IMR-90 (cell line): Measurements from ENCODE around the gene TSPAN8. TPM values are rescaled to one million over a fixed set of nuclear protein-coding genes. Genes with fewer than 3 reads are reported as not detected.

ENCODE experiments used
- ATAC-seq: fragments of 200-7000 bp; cut with Tn5 transposase; 2 replicates; pipeline ENCODE4 v1.9.1; 2020; ENCODE audit warnings: low read depth, mild to moderate bottlenecking, moderate library complexity
- BruUV-seq: library from RNA; stranded (reverse); fragments of 400-500 nt; replicated peaks from 2 replicates; lab custom pipeline; 2021; lab: Mats Ljungman, UMichigan
- CTCF ChIA-PET: fragments of 300-600 bp; formaldehyde crosslinking; extraction: SDS; loops from one replicate; lab custom pipeline; 2021; ENCODE audit warnings: antibody characterized with exemption; lab: Yijun Ruan, JAX
- POLR2A ChIA-PET: fragments of 300-600 bp; sonication (Branson Sonifier 250); formaldehyde crosslinking; loops from one replicate; lab custom pipeline; 2022; ENCODE audit warnings: antibody characterized with exemption; ENCODE audit not compliant: unreplicated experiment; lab: Charles Lee
- DNase-seq: peaks from one replicate; pipeline ENCODE4 v3.0.0; 2013
- H2AFZ ChIP-seq: replicated peaks from 2 replicates; pipeline ENCODE3; 2013; ENCODE audit warnings: low read length, mild to moderate bottlenecking; ENCODE audit not compliant: poor library complexity
- H2AK5ac ChIP-seq: 2 replicates; pipeline ENCODE4 v1.6.1; 2013; ENCODE audit warnings: low read depth, low read length, inconsistent platforms
- H2AK9ac ChIP-seq: replicated peaks from 2 replicates; pipeline ENCODE3; 2013; ENCODE audit warnings: mild to moderate bottlenecking, low read depth, low read length, moderate library complexity; ENCODE audit not compliant: poor library complexity
- H2BK120ac ChIP-seq: 2 replicates; pipeline ENCODE4 v1.6.1; 2013; ENCODE audit warnings: low read depth, low read length, inconsistent platforms
- H2BK15ac ChIP-seq: 3 replicates; pipeline ENCODE4 v1.6.1; 2013; ENCODE audit warnings: low read depth, low read length, inconsistent platforms
- H2BK20ac ChIP-seq: 2 replicates; pipeline ENCODE4 v1.6.1; 2013; ENCODE audit warnings: low read depth, mild to moderate bottlenecking, inconsistent platforms, low read length, moderate library complexity
- H2BK5ac ChIP-seq: 2 replicates; pipeline ENCODE4 v1.6.1; 2013; ENCODE audit warnings: mild to moderate bottlenecking, low read depth, low read length, inconsistent platforms; ENCODE audit not compliant: poor library complexity, severe bottlenecking
- H3K14ac ChIP-seq: replicated peaks from 2 replicates; pipeline ENCODE4 v1.6.1; 2013; ENCODE audit warnings: low read depth, low read length, inconsistent platforms
- H3K18ac ChIP-seq: 2 replicates; pipeline ENCODE4 v1.6.1; 2013; ENCODE audit warnings: low read depth, low read length, control low read depth
- H3K23ac ChIP-seq: 2 replicates; pipeline ENCODE4 v1.6.1; 2013; ENCODE audit warnings: low read depth, low read length, inconsistent platforms
- H3K27ac ChIP-seq: 2 replicates; pipeline ENCODE4 v1.5.1; 2013; ENCODE audit warnings: mild to moderate bottlenecking, control low read depth, low read length; ENCODE audit not compliant: insufficient read depth
- H3K27me3 ChIP-seq: 2 replicates; pipeline ENCODE4 v1.6.1; 2013; ENCODE audit warnings: low read length; ENCODE audit not compliant: control insufficient read depth, insufficient read depth
- H3K36me3 ChIP-seq: 2 replicates; pipeline ENCODE4 v1.6.1; 2013; ENCODE audit warnings: low read length, mixed read lengths; ENCODE audit not compliant: control insufficient read depth, insufficient read depth
- H3K4ac ChIP-seq: 2 replicates; pipeline ENCODE4 v1.6.1; 2013; ENCODE audit warnings: low read depth, low read length, inconsistent platforms
- H3K4me1 ChIP-seq: 2 replicates; pipeline ENCODE4 v1.6.1; 2013; ENCODE audit warnings: low read length, mixed read lengths; ENCODE audit not compliant: control insufficient read depth, insufficient read depth
- H3K4me2 ChIP-seq: 2 replicates; pipeline ENCODE4 v1.6.1; 2013; ENCODE audit warnings: low read depth, mild to moderate bottlenecking, control low read depth, low read length, moderate library complexity
- H3K4me3 ChIP-seq: 2 replicates; pipeline ENCODE4 v1.5.1; 2013; ENCODE audit warnings: low read depth, mild to moderate bottlenecking, control low read depth, low read length, moderate library complexity; ENCODE audit not compliant: insufficient read depth
- H3K56ac ChIP-seq: 2 replicates; pipeline ENCODE4 v1.6.1; 2013; ENCODE audit warnings: low read length, inconsistent platforms; ENCODE audit not compliant: insufficient read depth; ENCODE audit errors: extremely low read depth
- H3K79me1 ChIP-seq, 2 experiments: 2 replicates each; pipeline ENCODE4 v1.6.1; 2013; ENCODE audit warnings: low read length in 2 of 2, inconsistent platforms in 1 of 2, low read depth in 1 of 2
- H3K9ac ChIP-seq: 2 replicates; pipeline ENCODE4 v1.6.1; 2013; ENCODE audit warnings: low read depth, low read length, control low read depth
- H3K9me1 ChIP-seq: 2 replicates; pipeline ENCODE4 v1.6.1; 2013; ENCODE audit warnings: low read length, inconsistent platforms; ENCODE audit not compliant: insufficient read depth
- H3K9me3 ChIP-seq: 2 replicates; pipeline ENCODE4 v1.6.1; 2013; ENCODE audit warnings: low read length; ENCODE audit not compliant: control insufficient read depth, insufficient read depth
- H4K20me1 ChIP-seq: 2 replicates; pipeline ENCODE4 v1.6.1; 2013; ENCODE audit warnings: low read length, inconsistent platforms; ENCODE audit not compliant: insufficient read depth
- H4K5ac ChIP-seq: 2 replicates; pipeline ENCODE4 v1.6.1; 2013; ENCODE audit warnings: mild to moderate bottlenecking, low read depth, low read length, control low read depth
- H4K8ac ChIP-seq, 2 experiments: 2 replicates each; pipeline ENCODE4 v1.6.1; 2013; ENCODE audit warnings: low read depth in 2 of 2, low read length in 2 of 2, control low read depth in 1 of 2, inconsistent platforms in 1 of 2
- H4K91ac ChIP-seq: 2 replicates; pipeline ENCODE4 v1.6.1; 2013; ENCODE audit warnings: low read depth, low read length, inconsistent platforms; ENCODE audit not compliant: insufficient read depth
- BHLHE40 ChIP-seq: fragments of 150-350 bp; IDR thresholded peaks from 2 replicates; pipeline ENCODE4 v1.6.1; 2016; ENCODE audit warnings: mild to moderate bottlenecking, low read depth, low read length
- CEBPB ChIP-seq: IDR thresholded peaks from 2 replicates; pipeline ENCODE4 v1.6.1; 2012; ENCODE audit warnings: low read depth, low read length, improper control_type of control experiment
- CHD1 ChIP-seq: IDR thresholded peaks from 2 replicates; pipeline ENCODE4 v1.6.1; 2012; ENCODE audit warnings: low read depth, low read length, improper control_type of control experiment
- CTCF ChIP-seq: conservative IDR thresholded peaks from 2 replicates; pipeline ENCODE4 v1.5.1; 2012; ENCODE audit warnings: mild to moderate bottlenecking, low read depth, low read length, improper control_type of control experiment
- ELK1 ChIP-seq: fragments of 150-350 bp; IDR thresholded peaks from 2 replicates; pipeline ENCODE4 v1.6.1; 2016; ENCODE audit warnings: low read depth, mild to moderate bottlenecking, low read length, moderate library complexity, borderline replicate concordance
- FOS ChIP-seq: fragments of 150-350 bp; IDR thresholded peaks from 2 replicates; pipeline ENCODE4 v1.6.1; 2016; ENCODE audit warnings: low read depth, low read length
- MAFK ChIP-seq: IDR thresholded peaks from 2 replicates; pipeline ENCODE4 v1.6.1; 2012; ENCODE audit warnings: low read depth, low read length, improper control_type of control experiment
- MAZ ChIP-seq: IDR thresholded peaks from 2 replicates; pipeline ENCODE4 v1.6.1; 2012; ENCODE audit warnings: low read depth, mild to moderate bottlenecking, low read length, improper control_type of control experiment, moderate library complexity, borderline replicate concordance
- MXI1 ChIP-seq: IDR thresholded peaks from 2 replicates; pipeline ENCODE4 v1.6.1; 2012; ENCODE audit warnings: low read depth, mild to moderate bottlenecking, low read length, moderate library complexity, borderline replicate concordance
- NFE2L2 ChIP-seq: fragments of 150-350 bp; IDR thresholded peaks from 2 replicates; pipeline ENCODE4 v1.6.1; 2016; ENCODE audit warnings: low read depth, mild to moderate bottlenecking, low read length
- POLR2A ChIP-seq: IDR thresholded peaks from 2 replicates; pipeline ENCODE4 v1.6.1; 2012; ENCODE audit warnings: mild to moderate bottlenecking, low read depth, low read length
- RAD21 ChIP-seq: IDR thresholded peaks from 2 replicates; pipeline ENCODE4 v1.6.1; 2012; ENCODE audit warnings: low read length, improper control_type of control experiment
- RCOR1 ChIP-seq: IDR thresholded peaks from 2 replicates; pipeline ENCODE4 v1.6.1; 2012; ENCODE audit warnings: mild to moderate bottlenecking, low read length, improper control_type of control experiment; ENCODE audit not compliant: insufficient replicate concordance
- RFX5 ChIP-seq: IDR thresholded peaks from 2 replicates; pipeline ENCODE4 v1.8.0; 2012; ENCODE audit warnings: low read depth, mild to moderate bottlenecking, low read length, moderate library complexity
- SMC3 ChIP-seq: fragments of 150-350 bp; IDR thresholded peaks from 2 replicates; pipeline ENCODE4 v1.6.1; 2016; ENCODE audit warnings: low read depth, mild to moderate bottlenecking, antibody characterized with exemption, low read length, moderate library complexity
- USF2 ChIP-seq: fragments of 150-350 bp; IDR thresholded peaks from 2 replicates; pipeline ENCODE4 v1.6.1; 2017; ENCODE audit warnings: mild to moderate bottlenecking, antibody characterized with exemption, low read length, low read depth
- WGBS, 2 experiments: methylation state at CpG; one replicate each; pipeline versions ENCODE4 v1.1.5 to v1.1.7; 2013; ENCODE audit warnings: missing lambda C conversion rate in 2 of 2; ENCODE audit not compliant: insufficient read length in 1 of 2; ENCODE audit errors: extremely low coverage in 2 of 2; 5-methylcytosine and 5-hydroxymethylcytosine counted together
- dilution Hi-C: fragments of 300-500 bp; cut with HindIII; formaldehyde crosslinking; loops from one replicate; pipeline ENCODE4 v1.14.3; 2018; ENCODE audit warnings: low sequenced_read_pairs; ENCODE audit not compliant: unreplicated experiment
- in situ Hi-C: fragments of 300-500 bp; cut with MboI; formaldehyde crosslinking; loops from 3 replicates; pipeline ENCODE4 v1.14.3; 2019; ENCODE audit warnings: low sequenced_read_pairs, inconsistent platforms, mixed read lengths
- intact Hi-C: fragments of 100-400 bp; cut with micrococcal nuclease; formaldehyde crosslinking; loops from 2 replicates; pipeline ENCODE4 v1.10.0; 2022
- polyA plus RNA-seq, 3 experiments: library from polyadenylated mRNA; depleted of rRNA; stranded (reverse); fragments of >200 nt; gene quantifications; 2 replicates each; pipeline ENCODE4 v1.2.3, GENCODE V29; 2012; ENCODE audit warnings: low replicate concordance in 1 of 3
- total RNA-seq: library from RNA; depleted of rRNA; stranded (reverse); fragments of >200 nt; gene quantifications from 2 replicates; pipeline ENCODE4 v1.2.3, GENCODE V29; 2012

The TSPAN8 gene
- total and polyA plus RNA-seq, 2 of the 4 experiments (the other 2 are of a cell fraction) = not detected

DNA sequence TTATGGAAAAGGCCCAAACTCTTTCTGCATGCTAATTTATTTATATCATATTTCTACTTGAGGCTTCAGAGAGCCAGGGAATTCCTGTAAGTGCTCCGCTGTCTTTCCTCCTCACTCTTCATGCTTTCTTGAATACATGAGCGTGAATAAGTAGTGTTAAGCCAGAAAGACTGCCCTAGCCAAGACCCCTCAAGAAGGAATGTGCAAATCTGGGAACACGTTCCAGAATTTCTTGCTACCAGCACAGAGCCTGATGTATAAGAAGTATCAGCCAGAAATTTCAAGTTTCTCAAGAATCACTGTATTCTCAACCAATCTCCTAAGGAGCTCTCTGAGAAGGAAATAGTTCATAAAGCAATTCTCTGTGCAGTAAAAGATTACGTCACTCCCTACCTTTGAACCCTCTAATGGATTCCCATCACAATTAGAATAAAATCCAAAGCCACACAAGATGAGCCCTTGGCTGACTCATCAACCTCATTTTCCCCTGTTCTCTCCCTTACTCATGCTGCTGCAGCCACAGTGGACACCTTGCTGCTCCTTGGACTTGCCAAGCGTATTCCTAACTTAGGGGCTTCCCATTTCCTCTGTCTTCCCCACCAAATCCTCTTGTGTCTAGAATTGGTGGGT is 6.9 kb upstream of the TSPAN8 start:
- no peak overlapping the region for H2BK20ac ChIP-seq
- H3K9me1 ChIP-seq = no peaks in the 10 kb centered on the region
- DNase-seq (no peak), ATAC-seq (no peak)
- no peaks in the 10 kb centered on the region for H3K4me1 ChIP-seq
- no peak overlapping the region for H3K27ac ChIP-seq
- H4K91ac ChIP-seq = no peak overlapping the region
- no peak overlapping the region for H2BK15ac ChIP-seq
- H4K5ac ChIP-seq = no peak overlapping the region
- intact Hi-C loops = no loop called here
- H3K27me3 ChIP-seq = no peaks in the 10 kb centered on the region
- no peaks in the 10 kb centered on the region for H4K20me1 ChIP-seq
- POLR2A ChIA-PET = no interaction called here
- no peak for TF ChIP-seq BHLHE40
- no peak for TF ChIP-seq MAFK
- TF ChIP-seq RCOR1 = no peak
- no peak for TF ChIP-seq SMC3
- TF ChIP-seq MAZ = no peak
- TF ChIP-seq POLR2A = no peak
- no peak for TF ChIP-seq NFE2L2
- TF ChIP-seq FOS = no peak
- TF ChIP-seq RAD21 = no peak
- no peak for TF ChIP-seq CHD1
- TF ChIP-seq CEBPB = no peak
- TF ChIP-seq MXI1 = no peak
- TF ChIP-seq RFX5 = no peak
- no peak for TF ChIP-seq USF2
- no peak for TF ChIP-seq CTCF
- TF ChIP-seq ELK1 = no peak
- CTCF ChIA-PET = no interaction called here
- H2BK120ac ChIP-seq = no peak overlapping the region
- H3K4me3 ChIP-seq = no peak overlapping the region
- no TSS peak for BruUV-seq
- no peak overlapping the region for H3K4ac ChIP-seq
- H3K9me3 ChIP-seq = 0 out of 2 replicates have a peak, but pooled peaks cover 2% of the 10 kb centered on the region
- no peaks in the 10 kb centered on the region for H3K36me3 ChIP-seq
- no peak overlapping the region for H3K4me2 ChIP-seq
- no peaks in the 10 kb centered on the region for H3K79me1 ChIP-seq
- no peak overlapping the region for H2AK9ac ChIP-seq
- no peak overlapping the region for H2AK5ac ChIP-seq
- H3K23ac ChIP-seq = no peak overlapping the region
- H2BK5ac ChIP-seq = no peak overlapping the region
- WGBS, 2 experiments = 0% methylated on average over 1 of the region's 5 CpGs; no CpG with 5 or more reads in 1 of the 2 experiments
- dilution Hi-C loops = no loop called here
- no peak overlapping the region for H4K8ac ChIP-seq
- in situ Hi-C loops = no loop called here
- H3K56ac ChIP-seq = no peak overlapping the region
- no peak overlapping the region for H3K18ac ChIP-seq
- no peak overlapping the region for H2AFZ ChIP-seq
- no peak overlapping the region for H3K9ac ChIP-seq
- no peak overlapping the region for H3K14ac ChIP-seq
